ENCODE measurements around the gene MBOAT2. TPM values are rescaled to one million over a fixed set of nuclear protein-coding genes. Genes with fewer than 3 reads are reported as not detected.
"Not testable (repeated sequence)": the region's sequence is repeated elsewhere in the genome, so short reads cannot be mapped to it uniquely, and the experiment has no call there.

MBOAT2 gene
- total RNA-seq, 1 experiment from 2014 or later, result 34.8 TPM

GRCh38 chr2:8974016-8974415, 29.5 kb downstream of the MBOAT2 start:
- no peak overlapping the region for H3K27ac ChIP-seq (ENCODE audit: low read length)
- no peaks in the 10 kb centered on the region; the same call in 1 of the 2 replicates for H3K4me1 ChIP-seq (ENCODE audit: control insufficient read depth, insufficient read depth, low read length)
- intact Hi-C loops (cut with micrococcal nuclease; ENCODE audit: unreplicated experiment), result no loop called here
- ChIA-PET CTCF (no interaction called here), POLR2A (no interaction called here)
- in situ Hi-C loops (cut with HindIII; ENCODE audit: low pct_unique_long_range_greater_than_20kb, low sequenced_read_pairs), result no loop called here
- no peaks in the 10 kb centered on the region for H3K9me3 ChIP-seq (ENCODE audit: control insufficient read depth, insufficient read depth, low read depth, low read length)
- no peak for TF ChIP-seq CTCF (IDR thresholded peaks at IDR 0.05)
- TF ChIP-seq POLR2AphosphoS5 (IDR thresholded peaks at IDR 0.05; ENCODE audit: low read depth, low read length), result no peak
- TF ChIP-seq SIN3A (IDR thresholded peaks at IDR 0.05; ENCODE audit: borderline replicate concordance, insufficient read depth, low read depth, low read length), result no peak
- TF ChIP-seq TCF7L2 (IDR thresholded peaks at IDR 0.05; ENCODE audit: low read depth, low read length), result no peak
- TF ChIP-seq REST (IDR thresholded peaks at IDR 0.05; ENCODE audit: insufficient read depth in 1 of 2, low read depth in 2 of 2, low read length in 1 of 2), result no peak
- no peak for ATAC-seq
- H3K4me3 ChIP-seq (ENCODE audit: low read depth in 2 of 2, low read length in 2 of 2), result no peak overlapping the region
- no TSS peak for BruUV-seq (replicated peaks)
- H3K36me3 ChIP-seq (ENCODE audit: control insufficient read depth, insufficient read depth, low read length), result no peaks in the 10 kb centered on the region; the same call in 1 of the 2 replicates
- DNase-seq (ENCODE audit: low read depth, low spot score), result no peak
- no peaks in the 10 kb centered on the region for H3K27me3 ChIP-seq (ENCODE audit: control insufficient read depth, insufficient read depth, low read length)

- DNase-seq (ENCODE audit: low read depth, low spot score); H3K36me3 ChIP-seq (ENCODE audit: control insufficient read depth, insufficient read depth, low read length); H3K9me3 ChIP-seq (ENCODE audit: control insufficient read depth, insufficient read depth, low read depth, low read length); in situ Hi-C loops (cut with HindIII; ENCODE audit: low pct_unique_long_range_greater_than_20kb, low sequenced_read_pairs); intact Hi-C loops (cut with micrococcal nuclease; ENCODE audit: unreplicated experiment); BruUV-seq (replicated peaks); CTCF ChIA-PET; H3K27me3 ChIP-seq (ENCODE audit: control insufficient read depth, insufficient read depth, low read length); POLR2A ChIA-PET; ATAC-seq; H3K4me3 ChIP-seq (ENCODE audit: low read depth in 2 of 2, low read length in 2 of 2); H3K27ac ChIP-seq (ENCODE audit: low read length); H3K4me1 ChIP-seq (ENCODE audit: control insufficient read depth, insufficient read depth, low read length): not testable (repeated sequence)
These were observed 30.5 kb downstream of the MBOAT2 start for GRCh38 chr2:8973017-8973416.

- DNase-seq (ENCODE audit: low read depth, low spot score); H3K36me3 ChIP-seq (ENCODE audit: control insufficient read depth, insufficient read depth, low read length); ATAC-seq; CTCF ChIA-PET; H3K4me1 ChIP-seq (ENCODE audit: control insufficient read depth, insufficient read depth, low read length); POLR2A ChIA-PET; H3K27ac ChIP-seq (ENCODE audit: low read length); intact Hi-C loops (cut with micrococcal nuclease; ENCODE audit: unreplicated experiment); H3K9me3 ChIP-seq (ENCODE audit: control insufficient read depth, insufficient read depth, low read depth, low read length); H3K27me3 ChIP-seq (ENCODE audit: control insufficient read depth, insufficient read depth, low read length); in situ Hi-C loops (cut with HindIII; ENCODE audit: low pct_unique_long_range_greater_than_20kb, low sequenced_read_pairs); BruUV-seq (replicated peaks); H3K4me3 ChIP-seq (ENCODE audit: low read depth in 2 of 2, low read length in 2 of 2): not testable (repeated sequence)
These were observed 30.9 kb downstream of the MBOAT2 start for GRCh38 chr2:8972535-8972934.

GRCh38 chr2:8969348-8969747, 34.1 kb downstream of the MBOAT2 start:
- DNase-seq (ENCODE audit: low read depth, low spot score); H3K36me3 ChIP-seq (ENCODE audit: control insufficient read depth, insufficient read depth, low read length); H3K4me3 ChIP-seq (ENCODE audit: low read depth in 2 of 2, low read length in 2 of 2); CTCF ChIA-PET; in situ Hi-C loops (cut with HindIII; ENCODE audit: low pct_unique_long_range_greater_than_20kb, low sequenced_read_pairs); BruUV-seq (replicated peaks); H3K4me1 ChIP-seq (ENCODE audit: control insufficient read depth, insufficient read depth, low read length); intact Hi-C loops (cut with micrococcal nuclease; ENCODE audit: unreplicated experiment); H3K27me3 ChIP-seq (ENCODE audit: control insufficient read depth, insufficient read depth, low read length); POLR2A ChIA-PET; H3K27ac ChIP-seq (ENCODE audit: low read length); H3K9me3 ChIP-seq (ENCODE audit: control insufficient read depth, insufficient read depth, low read depth, low read length); ATAC-seq: not testable (repeated sequence)

All from Panc1 (cell line).